ENCODE data around the gene CEBPE.

DNA sequence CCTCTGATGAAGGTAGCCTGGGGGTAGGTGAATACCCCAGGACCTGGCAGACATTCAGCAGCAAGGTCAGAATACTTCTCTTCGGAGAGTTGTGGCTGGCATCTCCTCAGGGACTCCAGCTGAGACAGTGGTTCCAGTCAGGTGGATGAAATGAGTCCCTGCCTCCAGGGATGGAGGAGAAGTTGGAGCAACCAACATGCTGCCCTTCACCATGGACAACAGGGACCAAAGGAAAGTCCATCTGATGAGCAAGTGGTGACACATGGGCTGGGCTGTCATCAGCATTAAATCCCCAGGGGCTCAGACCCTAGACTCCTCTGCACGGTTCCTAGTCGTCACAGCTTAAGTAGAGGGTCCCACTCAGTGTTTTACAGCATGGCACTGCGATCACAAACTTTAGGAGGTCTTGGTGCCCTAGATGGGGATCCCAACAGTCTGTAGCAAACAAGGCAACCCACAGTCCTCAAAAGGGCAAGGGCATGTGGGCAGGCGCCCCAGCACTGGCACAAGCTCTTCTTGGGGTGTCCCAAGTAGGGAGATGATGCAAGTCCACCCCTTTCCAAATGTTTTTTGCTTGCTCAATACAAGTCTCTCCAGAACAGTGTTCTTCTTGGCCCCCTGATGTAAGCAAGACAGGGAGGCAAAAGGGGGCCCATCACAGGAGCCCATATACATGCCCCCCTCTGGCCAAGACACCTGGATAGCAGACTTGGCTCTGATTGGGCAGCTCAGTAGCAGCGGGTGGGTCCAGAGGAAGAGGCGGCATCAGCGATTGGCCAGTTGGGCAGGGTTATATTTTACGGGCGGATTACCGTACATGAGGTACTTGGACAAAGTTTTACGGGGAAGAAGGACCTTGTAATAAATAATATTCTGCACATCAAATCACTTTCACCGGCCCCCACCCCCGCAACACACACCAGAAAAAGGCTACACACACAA lies 50.9 kb downstream of the CEBPE start:
- TF ChIP-seq, protein P1, sequence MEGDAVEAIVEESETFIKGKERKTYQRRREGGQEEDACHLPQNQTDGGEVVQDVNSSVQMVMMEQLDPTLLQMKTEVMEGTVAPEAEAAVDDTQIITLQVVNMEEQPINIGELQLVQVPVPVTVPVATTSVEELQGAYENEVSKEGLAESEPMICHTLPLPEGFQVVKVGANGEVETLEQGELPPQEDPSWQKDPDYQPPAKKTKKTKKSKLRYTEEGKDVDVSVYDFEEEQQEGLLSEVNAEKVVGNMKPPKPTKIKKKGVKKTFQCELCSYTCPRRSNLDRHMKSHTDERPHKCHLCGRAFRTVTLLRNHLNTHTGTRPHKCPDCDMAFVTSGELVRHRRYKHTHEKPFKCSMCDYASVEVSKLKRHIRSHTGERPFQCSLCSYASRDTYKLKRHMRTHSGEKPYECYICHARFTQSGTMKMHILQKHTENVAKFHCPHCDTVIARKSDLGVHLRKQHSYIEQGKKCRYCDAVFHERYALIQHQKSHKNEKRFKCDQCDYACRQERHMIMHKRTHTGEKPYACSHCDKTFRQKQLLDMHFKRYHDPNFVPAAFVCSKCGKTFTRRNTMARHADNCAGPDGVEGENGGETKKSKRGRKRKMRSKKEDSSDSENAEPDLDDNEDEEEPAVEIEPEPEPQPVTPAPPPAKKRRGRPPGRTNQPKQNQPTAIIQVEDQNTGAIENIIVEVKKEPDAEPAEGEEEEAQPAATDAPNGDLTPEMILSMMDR (IDR thresholded peaks at IDR 0.05), result no peak
- TF ChIP-seq POLR2A (IDR thresholded peaks at IDR 0.05), result no peak

Data from body of pancreas (tissue), 4 donors.